Karpas-422 (cell line): ENCODE data around the gene FXYD1. TPM values are rescaled to one million over a fixed set of nuclear protein-coding genes. Genes with fewer than 3 reads are reported as not detected.

Experiments
- DNase-seq: peaks from one replicate; pipeline ENCODE4 v3.0.0-alpha.2; 2015
- H2AFZ ChIP-seq: fragments of 200-600 bp; sonication (generic); 2 replicates; pipeline ENCODE4 v1.6.1; 2014; ENCODE audit warnings: antibody characterized with exemption, low read length, mixed read lengths
- H3K27ac ChIP-seq: fragments of 200-600 bp; sonication (generic); 2 replicates; pipeline ENCODE4 v1.5.1; 2014; ENCODE audit warnings: mild to moderate bottlenecking, low read length, moderate library complexity
- H3K27me3 ChIP-seq: fragments of 200-600 bp; sonication (generic); 2 replicates; pipeline ENCODE4 v1.6.1; 2014; ENCODE audit warnings: low read length, mixed read lengths
- H3K36me3 ChIP-seq: fragments of 200-600 bp; sonication (generic); 2 replicates; pipeline ENCODE4 v1.6.1; 2014; ENCODE audit warnings: low read length, mixed read lengths; ENCODE audit not compliant: insufficient read depth
- H3K4me1 ChIP-seq: fragments of 200-600 bp; sonication (generic); 2 replicates; pipeline ENCODE4 v1.6.1; 2014; ENCODE audit warnings: mild to moderate bottlenecking, low read length, mixed read lengths
- H3K4me2 ChIP-seq: fragments of 200-600 bp; sonication (generic); 2 replicates; pipeline ENCODE4 v1.6.1; 2014; ENCODE audit warnings: low read length, low read depth, mild to moderate bottlenecking; ENCODE audit not compliant: poor library complexity, severe bottlenecking
- H3K4me3 ChIP-seq: fragments of 200-600 bp; sonication (generic); 2 replicates; pipeline ENCODE4 v1.5.1; 2014; ENCODE audit warnings: mild to moderate bottlenecking, antibody characterized with exemption, low read length, mixed read lengths
- H3K79me2 ChIP-seq: fragments of 200-600 bp; sonication (generic); 2 replicates; pipeline ENCODE4 v1.6.1; 2014; ENCODE audit warnings: mild to moderate bottlenecking, low read length, mixed read lengths
- H3K9ac ChIP-seq: fragments of 200-600 bp; sonication (generic); 2 replicates; pipeline ENCODE4 v1.6.0; 2014; ENCODE audit warnings: low read length
- H3K9me2 ChIP-seq: fragments of 200-600 bp; sonication (generic), shearing (Covaris generic); replicated peaks from 2 replicates; pipeline ENCODE4 v1.6.0; 2014; ENCODE audit warnings: mild to moderate bottlenecking, low read length, moderate library complexity; ENCODE audit not compliant: insufficient read depth
- H3K9me3 ChIP-seq: fragments of 300-700, 200-600 bp; sonication (generic); 2 replicates; pipeline ENCODE4 v1.6.1; 2014; ENCODE audit warnings: low read length, mixed read lengths
- H4K20me1 ChIP-seq: fragments of 200-600 bp; sonication (generic); 2 replicates; pipeline ENCODE4 v1.6.1; 2014; ENCODE audit warnings: mild to moderate bottlenecking, antibody characterized with exemption, low read length, low read depth; ENCODE audit not compliant: insufficient read depth
- total RNA-seq: library from RNA; depleted of rRNA; stranded (reverse); fragments of >200 nt; shearing (Covaris generic); gene quantifications from 2 replicates; pipeline ENCODE4 v1.2.3, GENCODE V29; 2014; ENCODE audit warnings: low replicate concordance

The FXYD1 gene
- total RNA-seq, 1 experiment from 2014 or later: not detected

DNA sequence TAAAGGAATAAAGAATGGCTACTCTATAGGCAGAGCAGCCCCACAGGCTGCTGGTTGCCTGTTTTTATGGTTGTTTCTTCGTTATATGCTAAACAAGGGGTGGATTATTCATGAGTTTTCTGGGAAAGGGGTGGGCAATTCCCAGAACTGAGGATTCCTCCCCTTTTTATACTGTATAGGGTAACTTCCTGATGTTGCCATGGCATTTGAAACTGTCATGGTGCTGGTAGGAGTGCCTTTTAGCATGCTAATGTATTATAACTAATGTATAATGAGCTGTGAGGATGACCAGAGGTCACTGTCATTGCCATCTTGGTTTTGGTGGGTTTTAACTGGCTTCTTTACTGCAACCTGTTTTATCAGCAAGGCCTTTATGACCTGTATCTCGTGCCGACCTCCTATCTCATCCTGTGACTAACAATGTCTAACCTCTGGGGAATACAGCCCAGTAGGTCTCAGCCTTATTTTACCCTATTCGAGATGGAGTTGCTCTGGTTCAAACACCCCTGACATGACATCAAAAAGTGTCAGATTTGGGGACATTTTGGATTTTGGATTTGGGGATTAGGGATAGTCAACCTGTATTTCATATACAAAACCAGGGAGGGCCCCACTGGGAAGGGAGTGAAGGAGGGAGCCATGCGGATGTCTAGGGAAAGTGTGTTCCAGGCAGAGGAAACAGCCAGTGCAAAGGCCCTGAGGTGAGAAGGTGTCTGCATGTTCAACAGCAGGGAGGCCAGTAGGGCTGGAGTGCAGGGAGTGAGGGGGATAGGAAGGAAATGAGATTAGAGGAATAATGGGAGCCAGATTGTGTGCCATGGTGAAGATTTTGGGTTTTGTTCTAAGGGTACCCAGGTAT, 26.8 kb downstream of the FXYD1 start:
- H3K36me3 ChIP-seq: peaks cover 61% of the 10 kb centered on the region
- H3K9ac ChIP-seq: no peak overlapping the region
- no peaks in the 10 kb centered on the region for H3K27me3 ChIP-seq
- H3K9me3 ChIP-seq: peaks cover 38% of the 10 kb centered on the region
- no peak overlapping the region for H3K4me3 ChIP-seq
- H3K9me2 ChIP-seq: no peaks in the 10 kb centered on the region
- no peak overlapping the region for H3K27ac ChIP-seq
- no peaks in the 10 kb centered on the region for H3K79me2 ChIP-seq
- no peak overlapping the region for H2AFZ ChIP-seq
- DNase-seq: no peak
- no peak overlapping the region for H3K4me2 ChIP-seq
- H4K20me1 ChIP-seq: no peaks in the 10 kb centered on the region
- peaks cover 5% of the 10 kb centered on the region for H3K4me1 ChIP-seq

DNA sequence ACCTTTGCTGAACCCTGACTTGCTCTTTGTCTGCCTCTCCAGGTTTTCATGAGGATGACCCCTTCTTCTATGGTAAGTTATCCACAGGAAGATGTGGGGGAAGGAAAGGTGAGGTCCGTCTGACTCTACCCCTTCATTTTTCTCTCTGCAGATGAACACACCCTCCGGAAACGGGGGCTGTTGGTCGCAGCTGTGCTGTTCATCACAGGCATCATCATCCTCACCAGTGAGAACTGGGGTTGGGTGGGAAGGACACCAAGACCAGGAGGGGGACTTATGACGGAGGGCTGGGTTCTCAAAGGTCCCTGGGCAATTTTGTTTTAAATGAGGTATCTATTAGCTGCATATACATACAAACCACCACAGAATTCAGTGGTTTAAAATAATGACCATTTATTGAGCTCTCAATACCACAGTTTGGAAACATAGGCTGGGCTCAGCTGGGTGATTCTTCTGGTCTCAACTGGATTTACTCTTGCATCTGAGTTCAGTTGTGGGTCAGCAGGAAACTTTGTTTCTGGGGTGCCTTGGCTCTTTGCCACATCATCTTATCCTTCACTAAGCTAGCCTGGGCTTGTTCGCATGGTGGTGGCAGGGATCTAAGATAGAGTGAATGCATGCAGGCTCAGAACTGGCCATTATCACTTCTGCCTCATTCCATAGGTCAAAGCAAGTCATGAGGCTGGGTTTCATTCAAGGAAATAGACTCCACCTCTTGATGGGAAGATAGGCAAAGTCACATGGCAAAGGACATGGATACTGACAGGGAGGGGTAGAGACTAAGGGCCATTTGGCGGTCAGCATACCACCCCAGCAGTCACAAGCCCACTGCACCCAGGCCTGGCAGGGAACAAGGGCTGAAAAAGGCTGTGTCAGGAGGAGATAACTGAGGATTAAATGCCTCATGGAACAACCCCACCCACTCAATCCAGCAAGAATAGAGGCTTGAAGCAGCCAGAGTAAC, 27.8 kb downstream of the FXYD1 start:
- no peaks in the 10 kb centered on the region for H3K79me2 ChIP-seq
- DNase-seq: no peak
- H4K20me1 ChIP-seq: no peaks in the 10 kb centered on the region
- no peak overlapping the region for H2AFZ ChIP-seq
- no peaks in the 10 kb centered on the region for H3K9me2 ChIP-seq
- H3K4me3 ChIP-seq: no peak overlapping the region
- 0 out of 2 replicates have a peak overlapping the region, but pooled peaks have one; percentile 49 for H3K27ac ChIP-seq
- peaks cover 52% of the 10 kb centered on the region for H3K36me3 ChIP-seq
- H3K4me2 ChIP-seq: no peak overlapping the region
- H3K27me3 ChIP-seq: no peaks in the 10 kb centered on the region
- no peak overlapping the region for H3K9ac ChIP-seq
- H3K9me3 ChIP-seq: peaks cover 36% of the 10 kb centered on the region
- H3K4me1 ChIP-seq: peaks cover 5% of the 10 kb centered on the region

DNA sequence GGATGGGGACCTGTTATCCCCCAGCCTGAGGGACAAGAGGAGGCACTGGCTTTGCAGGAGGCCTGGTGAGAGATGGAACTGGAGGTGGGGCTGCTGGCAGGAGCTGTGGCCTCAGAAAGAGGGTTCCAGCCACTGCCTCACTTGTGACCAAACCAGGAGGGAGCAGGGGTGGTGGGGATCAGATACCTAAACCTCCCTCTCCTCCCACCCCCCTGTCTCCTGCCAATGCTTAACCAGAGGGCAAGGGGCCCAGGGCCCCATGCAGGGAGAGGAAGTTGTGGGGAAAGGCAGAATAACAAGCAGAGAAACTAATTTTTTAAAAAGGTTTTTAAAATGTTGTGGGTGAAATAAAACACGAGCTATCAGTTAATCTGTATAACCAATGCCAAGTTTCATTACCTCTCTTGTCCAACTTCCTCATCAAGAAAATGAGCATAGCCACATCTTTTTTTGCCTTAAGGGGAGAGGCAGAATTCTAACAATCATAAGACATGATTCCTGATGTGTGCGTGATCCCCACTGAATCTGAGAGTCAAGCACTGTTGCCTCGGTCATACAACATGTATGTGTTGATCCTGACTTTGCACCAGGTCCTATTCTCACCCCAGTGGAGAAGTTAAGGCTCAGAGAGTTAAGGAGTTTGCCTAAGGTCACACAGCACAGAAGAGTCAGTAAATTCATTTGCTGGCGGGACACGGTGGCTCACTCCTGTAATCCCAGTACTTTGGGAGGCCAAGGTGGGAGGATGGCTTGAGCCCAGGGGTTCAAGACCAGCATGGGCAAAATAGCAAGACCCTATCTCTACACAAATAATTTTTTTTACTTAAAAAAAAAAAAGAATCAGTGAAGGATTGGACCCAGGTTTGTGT, 28.9 kb downstream of the FXYD1 start:
- Histone ChIP-seq H3K9me2 (no peaks in the 10 kb centered on the region), H3K36me3 (peaks cover 41% of the 10 kb centered on the region), H3K9me3 (peaks cover 31% of the 10 kb centered on the region), H3K4me3 (no peak overlapping the region), H3K27me3 (no peaks in the 10 kb centered on the region), H3K9ac (no peak overlapping the region), H3K4me1 (peaks cover 5% of the 10 kb centered on the region), H3K79me2 (no peaks in the 10 kb centered on the region), H4K20me1 (no peaks in the 10 kb centered on the region), H3K27ac (peak overlapping the region; percentile 49; the same call in 1 of the 2 replicates), H2AFZ (no peak overlapping the region), H3K4me2 (no peak overlapping the region)
- no peak for DNase-seq

DNA sequence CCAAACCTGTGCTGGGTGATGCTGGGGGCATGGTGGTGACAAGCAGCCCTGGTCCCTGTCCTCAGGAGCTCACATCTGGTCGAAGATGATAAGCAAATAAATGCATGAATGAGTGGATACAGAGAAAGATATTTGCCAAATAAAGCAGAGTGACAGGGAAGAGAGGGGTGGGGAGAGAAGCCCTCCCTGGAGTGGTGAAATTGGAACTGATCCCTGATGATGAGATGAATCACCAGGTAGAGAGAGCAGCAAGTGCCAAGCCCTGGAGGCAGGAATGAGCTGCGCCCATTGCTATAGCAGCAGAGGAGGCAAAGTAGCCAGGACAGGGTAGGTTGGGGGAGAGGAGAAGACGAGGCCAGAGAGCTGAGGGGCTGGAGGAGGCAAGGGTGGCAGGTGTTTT, 29.6 kb downstream of the FXYD1 start:
- no peaks in the 10 kb centered on the region for H3K9me2 ChIP-seq
- H3K9ac ChIP-seq: no peak overlapping the region
- no peak overlapping the region for H3K4me2 ChIP-seq
- peaks cover 31% of the 10 kb centered on the region for H3K9me3 ChIP-seq
- peaks cover 5% of the 10 kb centered on the region for H3K4me1 ChIP-seq
- no peaks in the 10 kb centered on the region for H4K20me1 ChIP-seq
- DNase-seq: no peak
- H3K79me2 ChIP-seq: no peaks in the 10 kb centered on the region
- no peaks in the 10 kb centered on the region for H3K27me3 ChIP-seq
- H3K4me3 ChIP-seq: no peak overlapping the region
- H3K36me3 ChIP-seq: peaks cover 34% of the 10 kb centered on the region
- no peak overlapping the region for H2AFZ ChIP-seq
- H3K27ac ChIP-seq: no peak overlapping the region

DNA sequence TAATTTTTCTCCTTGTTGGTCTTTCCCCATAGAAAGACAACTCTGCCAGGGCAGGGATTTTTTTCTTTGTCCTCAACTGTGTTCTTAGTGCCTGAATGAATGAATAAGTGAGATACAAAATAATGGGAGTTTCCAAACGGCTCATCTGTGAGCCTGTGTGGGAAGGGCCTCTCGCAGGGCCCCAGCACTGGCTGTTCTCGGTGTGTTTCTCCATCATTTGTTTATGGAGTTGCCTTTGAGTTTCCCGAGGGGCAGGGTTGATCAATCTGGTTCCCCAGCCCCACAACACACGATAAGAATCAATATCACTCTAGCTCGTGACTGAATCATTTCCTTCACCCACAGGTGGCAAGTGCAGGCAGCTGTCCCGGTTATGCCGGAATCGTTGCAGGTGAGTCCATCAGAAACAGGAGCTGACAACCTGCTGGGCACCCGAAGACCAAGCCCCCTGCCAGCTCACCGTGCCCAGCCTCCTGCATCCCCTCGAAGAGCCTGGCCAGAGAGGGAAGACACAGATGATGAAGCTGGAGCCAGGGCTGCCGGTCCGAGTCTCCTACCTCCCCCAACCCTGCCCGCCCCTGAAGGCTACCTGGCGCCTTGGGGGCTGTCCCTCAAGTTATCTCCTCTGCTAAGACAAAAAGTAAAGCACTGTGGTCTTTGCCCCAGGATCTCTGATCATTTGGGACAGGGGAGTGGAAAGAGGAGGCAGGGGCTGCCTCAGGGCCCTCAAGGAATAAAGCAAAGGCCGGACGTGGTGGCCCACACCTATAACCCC, 30.8 kb downstream of the FXYD1 start:
- no peaks in the 10 kb centered on the region for H3K27me3 ChIP-seq
- H3K4me2 ChIP-seq: no peak overlapping the region
- H3K9me3 ChIP-seq: peaks cover 22% of the 10 kb centered on the region
- no peaks in the 10 kb centered on the region for H4K20me1 ChIP-seq
- peaks cover 24% of the 10 kb centered on the region for H3K36me3 ChIP-seq
- no peak overlapping the region for H2AFZ ChIP-seq
- H3K9me2 ChIP-seq: no peaks in the 10 kb centered on the region
- H3K79me2 ChIP-seq: no peaks in the 10 kb centered on the region
- H3K4me1 ChIP-seq: peaks cover 5% of the 10 kb centered on the region
- H3K4me3 ChIP-seq: no peak overlapping the region
- no peak for DNase-seq
- H3K9ac ChIP-seq: no peak overlapping the region
- H3K27ac ChIP-seq: no peak overlapping the region

DNA sequence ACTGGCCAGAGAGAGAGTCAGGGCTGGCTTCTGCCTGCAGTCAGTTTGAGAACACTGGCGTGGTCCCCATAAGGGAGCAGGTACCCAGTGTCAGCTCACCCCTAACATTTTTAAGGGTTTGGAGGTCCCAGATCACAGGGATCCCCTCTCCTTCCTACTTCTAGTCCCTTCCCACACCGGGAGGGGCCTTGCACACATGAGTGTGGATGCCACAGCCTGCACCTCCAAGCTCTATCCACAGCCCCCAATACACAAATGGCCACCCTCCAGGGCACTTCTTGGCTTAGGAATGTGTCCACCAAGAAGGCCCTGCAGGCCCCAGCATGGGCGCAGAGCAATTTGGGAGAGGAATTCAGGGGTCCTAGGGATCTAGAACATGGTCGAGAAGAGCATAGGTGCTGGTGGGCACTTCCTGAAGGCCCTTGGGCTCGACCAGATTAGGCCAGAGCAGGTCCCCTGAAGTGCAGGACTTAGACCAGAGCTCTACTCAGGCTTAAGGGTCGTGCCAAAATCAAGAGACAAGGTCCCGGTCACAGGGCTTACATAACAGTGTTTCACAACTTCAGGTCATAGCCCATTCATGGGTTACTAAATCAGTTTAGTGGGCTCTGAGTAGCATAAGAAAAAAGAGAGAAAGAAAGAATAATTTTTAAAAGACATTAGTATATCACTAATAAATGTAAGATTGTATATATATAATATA, 31.9 kb downstream of the FXYD1 start:
- Histone ChIP-seq H3K9me3 (peaks cover 11% of the 10 kb centered on the region), H3K27me3 (no peaks in the 10 kb centered on the region), H3K4me2 (no peak overlapping the region), H3K27ac (no peak overlapping the region), H3K79me2 (no peaks in the 10 kb centered on the region), H3K9ac (no peak overlapping the region), H4K20me1 (no peaks in the 10 kb centered on the region), H2AFZ (no peak overlapping the region), H3K36me3 (peaks cover 14% of the 10 kb centered on the region), H3K9me2 (no peaks in the 10 kb centered on the region), H3K4me3 (no peak overlapping the region), H3K4me1 (peaks cover 5% of the 10 kb centered on the region)
- no peak for DNase-seq

DNA sequence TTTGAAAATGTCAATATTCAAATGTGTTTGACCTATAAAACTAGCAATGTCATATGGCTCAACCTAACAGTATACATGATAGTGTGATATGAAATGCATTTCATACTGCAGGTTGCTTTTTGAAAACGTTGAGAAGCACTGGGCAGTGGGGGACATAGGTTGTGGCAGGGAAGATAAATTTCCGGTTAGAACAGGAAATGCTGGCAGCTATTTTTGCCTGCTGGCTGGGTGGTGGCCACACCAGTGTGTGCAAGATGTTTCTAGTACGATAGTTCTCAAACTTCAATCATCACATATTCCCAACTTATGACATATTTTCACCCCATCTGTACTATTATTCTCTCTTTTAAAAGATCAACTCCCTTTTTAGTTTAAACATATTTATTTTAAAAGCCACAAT, 33.1 kb downstream of the FXYD1 start:
- H3K9me3 ChIP-seq: no peaks in the 10 kb centered on the region; the same call in 1 of the 2 replicates
- peaks cover 5% of the 10 kb centered on the region for H3K4me1 ChIP-seq
- H2AFZ ChIP-seq: no peak overlapping the region
- no peaks in the 10 kb centered on the region for H3K79me2 ChIP-seq
- no peaks in the 10 kb centered on the region for H4K20me1 ChIP-seq
- no peak overlapping the region for H3K4me2 ChIP-seq
- H3K9ac ChIP-seq: no peak overlapping the region
- no peak overlapping the region for H3K4me3 ChIP-seq
- H3K9me2 ChIP-seq: no peaks in the 10 kb centered on the region
- no peak overlapping the region for H3K27ac ChIP-seq
- DNase-seq: no peak
- peaks cover 1% of the 10 kb centered on the region for H3K36me3 ChIP-seq
- H3K27me3 ChIP-seq: no peaks in the 10 kb centered on the region
